Epithelial cell of esophagus (primary cell): ENCODE measurements around the gene TRAPPC3L.

ENCODE experiments used
- DNase-seq: peaks from one replicate; pipeline ENCODE4 v3.0.0; 2010; ENCODE audit warnings: low read depth
- H3K4me3 ChIP-seq: 2 replicates; pipeline ENCODE4 v1.5.1; 2011; ENCODE audit warnings: mild to moderate bottlenecking, low read length, control low read depth
- TF ChIP-seq, protein P1 (sequence below): IDR thresholded peaks from 2 replicates; pipeline ENCODE4 v1.5.1; 2011; ENCODE audit warnings: low read depth, mild to moderate bottlenecking, low read length, control low read depth, inconsistent platforms; ENCODE audit not compliant: insufficient read depth; ENCODE audit errors: missing control alignments

Gene TRAPPC3L

DNA sequence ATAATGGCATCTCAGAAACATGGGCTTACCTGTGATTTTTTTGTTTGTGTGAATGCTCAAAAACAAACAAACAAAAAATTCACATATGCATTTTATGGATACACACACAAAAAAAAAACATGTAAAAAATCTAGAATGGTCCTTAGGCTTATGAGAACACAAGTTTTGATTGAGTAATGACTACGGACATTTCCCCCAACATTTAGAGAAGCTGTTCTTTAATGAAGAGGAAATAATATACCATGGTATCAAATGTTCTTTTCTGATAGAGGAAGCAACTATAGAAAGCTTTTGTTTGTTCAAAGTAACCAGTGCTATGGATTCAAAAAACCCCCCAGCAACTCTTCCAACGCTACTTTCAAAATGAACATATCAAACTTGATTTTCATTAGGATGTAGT lies 93.0 kb downstream of the TRAPPC3L start:
- DNase-seq = no peak
- H3K4me3 ChIP-seq = no peak overlapping the region
- TF ChIP-seq, protein P1, sequence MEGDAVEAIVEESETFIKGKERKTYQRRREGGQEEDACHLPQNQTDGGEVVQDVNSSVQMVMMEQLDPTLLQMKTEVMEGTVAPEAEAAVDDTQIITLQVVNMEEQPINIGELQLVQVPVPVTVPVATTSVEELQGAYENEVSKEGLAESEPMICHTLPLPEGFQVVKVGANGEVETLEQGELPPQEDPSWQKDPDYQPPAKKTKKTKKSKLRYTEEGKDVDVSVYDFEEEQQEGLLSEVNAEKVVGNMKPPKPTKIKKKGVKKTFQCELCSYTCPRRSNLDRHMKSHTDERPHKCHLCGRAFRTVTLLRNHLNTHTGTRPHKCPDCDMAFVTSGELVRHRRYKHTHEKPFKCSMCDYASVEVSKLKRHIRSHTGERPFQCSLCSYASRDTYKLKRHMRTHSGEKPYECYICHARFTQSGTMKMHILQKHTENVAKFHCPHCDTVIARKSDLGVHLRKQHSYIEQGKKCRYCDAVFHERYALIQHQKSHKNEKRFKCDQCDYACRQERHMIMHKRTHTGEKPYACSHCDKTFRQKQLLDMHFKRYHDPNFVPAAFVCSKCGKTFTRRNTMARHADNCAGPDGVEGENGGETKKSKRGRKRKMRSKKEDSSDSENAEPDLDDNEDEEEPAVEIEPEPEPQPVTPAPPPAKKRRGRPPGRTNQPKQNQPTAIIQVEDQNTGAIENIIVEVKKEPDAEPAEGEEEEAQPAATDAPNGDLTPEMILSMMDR = no peak

DNA sequence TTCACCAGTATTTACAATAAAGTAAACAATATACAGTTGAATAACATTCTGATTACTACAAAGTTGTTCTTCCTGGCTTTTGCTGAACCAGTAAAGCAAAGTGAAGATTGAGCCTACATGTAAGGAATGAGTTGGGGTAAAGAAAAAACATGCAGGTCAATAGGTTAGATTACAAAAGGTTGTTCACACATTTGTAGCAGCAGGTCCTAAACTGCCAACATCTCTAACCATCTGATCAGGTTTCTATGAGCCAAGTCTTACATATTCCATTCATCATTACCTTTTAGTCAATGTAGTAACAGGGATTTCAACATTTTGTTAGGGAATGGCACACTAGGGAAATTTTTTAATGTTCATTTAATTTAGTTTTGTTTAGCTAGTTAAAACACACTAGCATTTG lies 93.6 kb downstream of the TRAPPC3L start:
- TF ChIP-seq, protein P1 = no peak

DNA sequence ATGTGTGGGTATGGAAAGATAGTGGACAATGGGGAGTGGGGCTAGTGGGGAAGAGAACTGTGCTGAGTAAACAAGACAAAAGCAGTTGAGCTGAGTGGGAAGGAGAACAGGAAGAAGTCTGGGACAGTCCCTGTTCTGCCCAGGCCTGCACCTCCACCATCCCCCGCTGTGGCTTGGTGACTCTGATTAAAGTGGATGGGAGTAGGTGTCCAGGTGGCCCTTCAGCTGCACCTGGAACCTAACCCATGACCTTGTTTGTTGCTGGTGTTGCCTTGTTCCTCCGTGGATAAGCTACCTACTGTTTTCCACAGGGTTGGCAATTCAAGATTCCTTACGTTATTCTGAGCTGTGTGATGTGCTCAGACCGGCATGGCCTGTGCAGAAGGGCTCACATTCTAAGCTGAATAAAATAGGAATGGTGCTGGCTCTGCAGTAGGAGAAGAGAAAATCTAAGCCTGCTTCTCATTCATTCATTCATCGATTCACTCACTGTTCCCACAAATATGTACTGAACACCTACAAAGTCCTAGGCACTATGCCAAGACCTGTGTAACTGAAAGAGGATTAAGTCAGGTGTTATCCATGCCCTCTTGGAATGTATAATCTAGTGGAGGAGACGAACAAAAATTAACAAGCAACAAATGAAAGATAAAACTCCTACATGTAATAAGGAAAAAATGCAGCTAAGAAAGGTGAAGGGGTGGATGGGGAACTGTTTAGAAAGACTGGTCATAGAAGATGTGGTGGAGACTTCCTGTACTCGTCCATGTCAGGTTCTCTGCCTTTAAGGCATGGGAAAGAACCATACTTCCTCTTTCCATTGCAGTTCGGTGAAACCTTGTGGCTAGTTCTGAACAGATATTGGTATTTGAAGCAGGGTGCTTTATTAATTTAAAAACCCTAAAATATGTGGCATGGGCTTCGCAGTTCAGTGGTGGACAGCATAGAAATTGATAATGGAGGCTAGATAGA lies 94.4 kb downstream of the TRAPPC3L start:
- TF ChIP-seq, protein P1 = no peak
- peak; percentile 82 for DNase-seq
- H3K4me3 ChIP-seq = no peak overlapping the region

More for the DNA sequence above, 93.6 kb downstream of the TRAPPC3L start:
- H3K4me3 ChIP-seq = no peak overlapping the region
- peak; percentile 59 for DNase-seq

DNA sequence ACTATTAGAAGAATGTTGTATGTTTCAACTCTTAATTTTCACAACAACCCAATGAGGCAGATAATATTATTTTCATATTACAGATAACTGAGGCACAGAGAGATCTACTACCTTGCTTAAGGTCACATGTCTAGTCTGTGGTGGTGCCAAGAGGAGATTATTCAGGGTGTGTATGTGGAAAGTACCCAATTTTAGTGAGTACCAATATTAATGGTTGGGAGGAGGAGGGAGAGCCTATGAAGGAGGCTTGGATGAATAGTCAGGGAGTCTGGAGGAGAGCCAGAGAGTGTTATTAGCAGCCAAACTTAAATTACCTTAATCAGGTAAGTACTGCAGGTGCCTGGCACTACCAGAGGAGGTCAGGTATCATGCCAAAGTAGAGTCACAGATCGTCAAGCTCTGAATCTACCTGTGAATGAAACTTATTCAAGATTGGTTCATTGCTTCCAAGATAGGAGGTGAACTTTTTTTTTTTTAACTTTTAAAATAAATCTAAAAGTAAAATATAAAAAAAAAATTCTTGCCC lies 95.2 kb downstream of the TRAPPC3L start:
- no peak overlapping the region for H3K4me3 ChIP-seq
- peak; percentile 29 for DNase-seq
- TF ChIP-seq, protein P1 = no peak

DNA sequence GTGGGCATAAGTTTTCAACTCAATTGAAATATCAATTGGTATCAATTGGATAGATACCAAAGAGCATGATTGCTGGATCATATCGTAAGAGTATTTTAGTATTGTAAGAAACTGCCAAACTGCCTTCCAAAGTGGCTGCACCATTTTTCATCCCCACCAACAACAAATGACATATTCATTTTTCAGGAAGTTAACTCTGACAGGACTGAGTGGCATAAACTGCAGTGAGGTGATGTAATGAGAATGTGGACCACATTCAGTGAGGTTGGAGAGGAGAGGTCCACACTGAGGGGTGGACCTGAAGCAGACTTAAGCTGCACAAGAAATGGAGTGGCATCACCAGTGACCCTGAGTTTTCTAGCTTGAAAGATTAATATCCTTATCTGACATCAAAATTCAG lies 95.9 kb downstream of the TRAPPC3L start:
- TF ChIP-seq, protein P1 = no peak
- DNase-seq = no peak
- H3K4me3 ChIP-seq = no peak overlapping the region

DNA sequence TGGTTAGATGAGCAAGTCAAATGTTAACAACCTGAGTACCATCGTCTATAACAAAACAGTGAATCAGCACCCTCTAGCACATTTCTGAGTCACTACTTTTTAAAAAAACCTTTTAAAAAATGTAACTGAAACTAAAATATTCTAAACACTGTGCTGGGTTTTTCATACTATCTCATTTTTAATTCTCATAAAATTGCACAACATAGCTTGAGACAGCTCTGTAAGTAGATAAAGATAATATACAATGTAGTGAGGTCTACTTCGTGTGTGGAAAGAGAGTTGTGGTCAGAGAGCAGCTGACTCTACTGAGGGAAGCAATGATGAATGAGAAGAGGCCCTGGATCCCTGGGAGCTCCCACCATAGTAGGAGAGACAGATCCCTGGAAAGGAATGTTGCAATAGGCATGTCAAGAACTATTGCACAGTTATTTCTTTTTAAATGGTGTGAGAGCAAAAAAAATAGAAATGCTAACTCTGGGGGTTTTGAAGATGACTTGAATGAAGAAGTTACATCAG lies 97.9 kb downstream of the TRAPPC3L start:
- H3K4me3 ChIP-seq = no peak overlapping the region
- TF ChIP-seq, protein P1 = no peak

More for the DNA sequence above, 97.9 kb downstream of the TRAPPC3L start:
- peak; percentile 77 for DNase-seq
